ENCODE data around the gene PLCXD3. TPM values are rescaled to one million over a fixed set of nuclear protein-coding genes. Genes with fewer than 3 reads are reported as not detected.

Gene PLCXD3
- total RNA-seq, 1 experiment from 2014 or later, result 5.0 TPM

GRCh38 chr5:41306005-41306404, 204.4 kb downstream of the PLCXD3 start:
- no TSS peak for BruUV-seq (replicated peaks)
- H3K79me2 ChIP-seq (ENCODE audit: low read length), result no peaks in the 10 kb centered on the region
- intact Hi-C loops (cut with micrococcal nuclease), result loop anchor here (2.0 kb wide), 1 partner anchor 27 kb away; no protein-coding TSS in a partner anchor
- H3K9me2 ChIP-seq (replicated peaks; ENCODE audit: low read length), result no peaks in the 10 kb centered on the region
- ATAC-seq (peak; percentile 92), DNase-seq (peak; percentile 22)
- no peak overlapping the region for H3K9ac ChIP-seq (ENCODE audit: low read length)
- H3K27ac ChIP-seq (ENCODE audit: low read length), result no peak overlapping the region
- no peak overlapping the region for H2AFZ ChIP-seq (ENCODE audit: low read length)
- TF ChIP-seq, protein P1, sequence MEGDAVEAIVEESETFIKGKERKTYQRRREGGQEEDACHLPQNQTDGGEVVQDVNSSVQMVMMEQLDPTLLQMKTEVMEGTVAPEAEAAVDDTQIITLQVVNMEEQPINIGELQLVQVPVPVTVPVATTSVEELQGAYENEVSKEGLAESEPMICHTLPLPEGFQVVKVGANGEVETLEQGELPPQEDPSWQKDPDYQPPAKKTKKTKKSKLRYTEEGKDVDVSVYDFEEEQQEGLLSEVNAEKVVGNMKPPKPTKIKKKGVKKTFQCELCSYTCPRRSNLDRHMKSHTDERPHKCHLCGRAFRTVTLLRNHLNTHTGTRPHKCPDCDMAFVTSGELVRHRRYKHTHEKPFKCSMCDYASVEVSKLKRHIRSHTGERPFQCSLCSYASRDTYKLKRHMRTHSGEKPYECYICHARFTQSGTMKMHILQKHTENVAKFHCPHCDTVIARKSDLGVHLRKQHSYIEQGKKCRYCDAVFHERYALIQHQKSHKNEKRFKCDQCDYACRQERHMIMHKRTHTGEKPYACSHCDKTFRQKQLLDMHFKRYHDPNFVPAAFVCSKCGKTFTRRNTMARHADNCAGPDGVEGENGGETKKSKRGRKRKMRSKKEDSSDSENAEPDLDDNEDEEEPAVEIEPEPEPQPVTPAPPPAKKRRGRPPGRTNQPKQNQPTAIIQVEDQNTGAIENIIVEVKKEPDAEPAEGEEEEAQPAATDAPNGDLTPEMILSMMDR (conservative IDR thresholded peaks at IDR 0.05; ENCODE audit: low read depth, low read length), result no peak
- TF ChIP-seq EZH2 (IDR thresholded peaks at IDR 0.05; ENCODE audit: low read length, unreplicated experiment) (no peak), EZH2phosphoT487 (IDR thresholded peaks at IDR 0.05; ENCODE audit: borderline replicate concordance, low read length) (no peak)
- H3K9me3 ChIP-seq (ENCODE audit: low read length), result no peaks in the 10 kb centered on the region
- H4K20me1 ChIP-seq (ENCODE audit: low read length), result no peaks in the 10 kb centered on the region
- H3F3A ChIP-seq (ENCODE audit: low read length, unreplicated experiment), result no peaks in the 10 kb centered on the region
- H3K36me3 ChIP-seq (ENCODE audit: low read depth, low read length), result no peaks in the 10 kb centered on the region
- POLR2A ChIA-PET (ENCODE audit: unreplicated experiment), result interaction anchor here (0.6 kb wide), 1 partner anchor 113 kb away, joined by 11 read pairs; no protein-coding TSS in a partner anchor
- no peak overlapping the region for H3K4me2 ChIP-seq (ENCODE audit: low read length)
- no peaks in the 10 kb centered on the region for H3K4me1 ChIP-seq (ENCODE audit: insufficient read depth, low read length)
- no peak overlapping the region for H3K4me3 ChIP-seq (ENCODE audit: low read length)
- no peaks in the 10 kb centered on the region for H3K27me3 ChIP-seq (ENCODE audit: low read length)
- CTCF ChIA-PET, result no interaction called here

DNA sequence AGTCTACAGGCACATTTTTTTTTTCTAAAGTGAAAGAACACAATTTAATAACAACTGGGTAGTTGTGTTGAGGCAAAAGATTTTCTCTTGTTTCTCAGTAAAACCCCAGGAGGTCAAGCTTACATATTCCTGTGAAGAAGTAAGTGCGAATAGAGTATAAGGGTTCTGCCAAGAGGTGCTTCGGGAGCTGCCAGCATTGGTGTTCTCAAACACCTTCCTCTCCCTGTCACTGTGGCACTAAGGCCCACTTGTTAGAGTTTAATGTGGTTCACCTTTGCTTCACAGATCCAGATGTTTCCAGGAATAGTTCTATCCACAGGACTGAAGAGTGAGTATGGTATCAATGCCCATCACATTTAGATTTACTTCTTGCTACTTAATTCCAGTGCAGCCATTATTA, 205.3 kb downstream of the PLCXD3 start:
- no peak overlapping the region for H2AFZ ChIP-seq (ENCODE audit: low read length)
- H3K27me3 ChIP-seq (ENCODE audit: low read length), result no peaks in the 10 kb centered on the region
- intact Hi-C loops (cut with micrococcal nuclease), result no loop called here
- H3K4me3 ChIP-seq (ENCODE audit: low read length), result no peak overlapping the region
- no peaks in the 10 kb centered on the region for H3F3A ChIP-seq (ENCODE audit: low read length, unreplicated experiment)
- ChIA-PET POLR2A (ENCODE audit: unreplicated experiment) (no interaction called here), CTCF (no interaction called here)
- no peak for DNase-seq
- no peaks in the 10 kb centered on the region for H3K79me2 ChIP-seq (ENCODE audit: low read length)
- H3K27ac ChIP-seq (ENCODE audit: low read length), result no peak overlapping the region
- H3K4me1 ChIP-seq (ENCODE audit: insufficient read depth, low read length), result no peaks in the 10 kb centered on the region
- no peak overlapping the region for H3K4me2 ChIP-seq (ENCODE audit: low read length)
- no peak for ATAC-seq
- no peaks in the 10 kb centered on the region for H4K20me1 ChIP-seq (ENCODE audit: low read length)
- no peaks in the 10 kb centered on the region for H3K9me2 ChIP-seq (replicated peaks; ENCODE audit: low read length)
- no peaks in the 10 kb centered on the region for H3K9me3 ChIP-seq (ENCODE audit: low read length)
- no TSS peak for BruUV-seq (replicated peaks)
- TF ChIP-seq EZH2 (IDR thresholded peaks at IDR 0.05; ENCODE audit: low read length, unreplicated experiment), result no peak
- TF ChIP-seq, protein P1 (conservative IDR thresholded peaks at IDR 0.05; ENCODE audit: low read depth, low read length), result no peak
- no peak for TF ChIP-seq EZH2phosphoT487 (IDR thresholded peaks at IDR 0.05; ENCODE audit: borderline replicate concordance, low read length)
- H3K36me3 ChIP-seq (ENCODE audit: low read depth, low read length), result no peaks in the 10 kb centered on the region
- no peak overlapping the region for H3K9ac ChIP-seq (ENCODE audit: low read length)

DNA sequence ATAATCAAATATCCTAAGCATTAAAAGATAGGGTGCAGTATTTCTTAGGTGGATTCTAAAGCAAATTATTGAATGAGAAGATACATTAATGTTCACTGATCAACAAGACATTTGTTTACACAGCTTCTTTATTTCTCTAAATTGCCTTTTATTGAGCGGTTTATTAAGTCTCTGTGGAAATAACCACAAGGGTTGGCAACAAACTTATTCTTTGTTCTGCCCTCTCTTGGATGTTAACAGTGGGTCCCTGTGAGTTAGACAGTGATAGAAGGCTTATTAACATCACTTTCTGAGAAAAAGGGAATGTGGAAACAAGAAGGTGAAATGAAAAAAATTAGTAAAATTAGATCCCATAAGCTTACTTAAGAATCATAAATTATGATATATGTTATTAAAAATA, 214.3 kb downstream of the PLCXD3 start:
- Histone ChIP-seq H3K4me2 (ENCODE audit: low read length) (no peak overlapping the region), H3F3A (ENCODE audit: low read length, unreplicated experiment) (no peaks in the 10 kb centered on the region), H2AFZ (ENCODE audit: low read length) (no peak overlapping the region), H3K9me3 (ENCODE audit: low read length) (no peaks in the 10 kb centered on the region), H3K4me1 (ENCODE audit: insufficient read depth, low read length) (no peaks in the 10 kb centered on the region), H3K27me3 (ENCODE audit: low read length) (no peaks in the 10 kb centered on the region), H3K9ac (ENCODE audit: low read length) (no peak overlapping the region), H4K20me1 (ENCODE audit: low read length) (no peaks in the 10 kb centered on the region), H3K9me2 (replicated peaks; ENCODE audit: low read length) (no peaks in the 10 kb centered on the region), H3K79me2 (ENCODE audit: low read length) (no peaks in the 10 kb centered on the region), H3K36me3 (ENCODE audit: low read depth, low read length) (no peaks in the 10 kb centered on the region), H3K4me3 (ENCODE audit: low read length) (no peak overlapping the region), H3K27ac (ENCODE audit: low read length) (no peak overlapping the region)
- intact Hi-C loops (cut with micrococcal nuclease), result no loop called here
- no TSS peak for BruUV-seq (replicated peaks)
- POLR2A ChIA-PET (ENCODE audit: unreplicated experiment), result no interaction called here
- no peak for DNase-seq
- ATAC-seq, result no peak
- CTCF ChIA-PET, result no interaction called here
- TF ChIP-seq, protein P1 (conservative IDR thresholded peaks at IDR 0.05; ENCODE audit: low read depth, low read length), result no peak
- TF ChIP-seq EZH2 (IDR thresholded peaks at IDR 0.05; ENCODE audit: low read length, unreplicated experiment), result no peak
- TF ChIP-seq EZH2phosphoT487 (IDR thresholded peaks at IDR 0.05; ENCODE audit: borderline replicate concordance, low read length), result no peak
